CD4-positive, alpha-beta T cell (primary cell): Measurements from ENCODE around the gene DZIP1. TPM values are rescaled to one million over a fixed set of nuclear protein-coding genes. Genes with fewer than 3 reads are reported as not detected.

Experiments used
- ATAC-seq: fragments of 200-7000 bp; cut with Tn5 transposase; one replicate; pipeline ENCODE4 v1.10.0; 2022; ENCODE audit warnings: mild to moderate bottlenecking; ENCODE audit not compliant: poor library complexity
- CTCF ChIA-PET: fragments of 350-600 bp; sonication (Branson Sonifier 250); formaldehyde crosslinking; loops from one replicate; lab custom pipeline; 2021; ENCODE audit warnings: antibody characterized with exemption, inconsistent platforms; lab: Charles Lee
- POLR2A ChIA-PET: fragments of 350-600 bp; sonication (Branson Sonifier 250); formaldehyde crosslinking; loops from one replicate; lab custom pipeline; 2021; ENCODE audit warnings: antibody characterized with exemption, inconsistent platforms; lab: Charles Lee
- DNase-seq, 14 experiments: peaks; one replicate each; pipeline ENCODE4 v3.0.0-alpha.2; 2013 to 2020; ENCODE audit warnings: mixed read lengths in 2 of 14
- H3K27ac ChIP-seq, 2 donors: one replicate each; pipeline versions ENCODE4 v1.5.1 to v1.7.0; 2013; ENCODE audit warnings: low read length in 2 of 2, low read depth in 1 of 2, mild to moderate bottlenecking in 1 of 2
- H3K27me3 ChIP-seq, 2 experiments: 1 replicate in 1 of 2; 2 replicates in 1 of 2; pipeline versions ENCODE4 v1.6.1 to v1.7.0; 2013; ENCODE audit warnings: low read length in 2 of 2, control low read depth in 1 of 2, mild to moderate bottlenecking in 1 of 2, moderate library complexity in 1 of 2; ENCODE audit not compliant: insufficient read depth in 2 of 2, control insufficient read depth in 1 of 2
- H3K36me3 ChIP-seq: one replicate; pipeline ENCODE4 v1.6.1; 2013; ENCODE audit warnings: low read length, control low read depth; ENCODE audit not compliant: insufficient read depth
- H3K4me1 ChIP-seq: one replicate; pipeline ENCODE4 v1.6.1; 2013; ENCODE audit warnings: low read length, control low read depth; ENCODE audit not compliant: insufficient read depth
- H3K4me3 ChIP-seq: one replicate; pipeline ENCODE4 v1.5.1; 2013; ENCODE audit warnings: mild to moderate bottlenecking, low read length, moderate library complexity
- H3K9me3 ChIP-seq, 2 experiments: 1 replicate in 1 of 2; 2 replicates in 1 of 2; pipeline versions ENCODE4 v1.6.1 to v1.7.0; 2013; ENCODE audit warnings: low read length in 2 of 2, mild to moderate bottlenecking in 2 of 2, control low read depth in 1 of 2, moderate library complexity in 1 of 2; ENCODE audit not compliant: control insufficient read depth in 1 of 2, insufficient read depth in 1 of 2
- H3K27ac Mint-ChIP-seq: one replicate; pipeline ENCODE4 v1.8.0; 2020; ENCODE audit warnings: mixed read lengths
- H3K27me3 Mint-ChIP-seq: one replicate; pipeline ENCODE4 v1.8.0; 2021; ENCODE audit warnings: mixed read lengths
- H3K36me3 Mint-ChIP-seq: one replicate; pipeline ENCODE4 v1.8.0; 2021; ENCODE audit warnings: low read depth, mixed read lengths
- H3K4me1 Mint-ChIP-seq: one replicate; pipeline ENCODE4 v1.8.0; 2021; ENCODE audit warnings: low read depth, mixed read lengths
- H3K4me3 Mint-ChIP-seq: one replicate; pipeline ENCODE4 v1.8.0; 2020; ENCODE audit warnings: mild to moderate bottlenecking, mixed read lengths
- H3K9me3 Mint-ChIP-seq: one replicate; pipeline ENCODE4 v1.8.0; 2020; ENCODE audit warnings: mixed read lengths
- intact Hi-C, 2 experiments: fragments of 100-400 bp; cut with DNase I in 1 of 2; cut with micrococcal nuclease in 1 of 2; formaldehyde crosslinking; loops; one replicate each; pipeline versions ENCODE4 v1.15.1 to v1.9.0; 2023 to 2025; cut with DNase I, micrococcal nuclease
- total RNA-seq, 174 experiments: library from RNA in 2 of 174; stranded (reverse) in 2 of 174; gene quantifications; one replicate each; pipeline ENCODE4 v1.2.3 and lab custom pipeline; 2021 to 2026
- TF ChIP-seq, protein P1 (sequence below): fragments of 200-600 bp; IDR thresholded peaks from one replicate; pipeline ENCODE4 v1.8.0; 2022; ENCODE audit warnings: antibody characterized with exemption, mild to moderate bottlenecking

The DZIP1 gene
- total RNA-seq, 2 experiments from 2014 or later, result not detected

DNA sequence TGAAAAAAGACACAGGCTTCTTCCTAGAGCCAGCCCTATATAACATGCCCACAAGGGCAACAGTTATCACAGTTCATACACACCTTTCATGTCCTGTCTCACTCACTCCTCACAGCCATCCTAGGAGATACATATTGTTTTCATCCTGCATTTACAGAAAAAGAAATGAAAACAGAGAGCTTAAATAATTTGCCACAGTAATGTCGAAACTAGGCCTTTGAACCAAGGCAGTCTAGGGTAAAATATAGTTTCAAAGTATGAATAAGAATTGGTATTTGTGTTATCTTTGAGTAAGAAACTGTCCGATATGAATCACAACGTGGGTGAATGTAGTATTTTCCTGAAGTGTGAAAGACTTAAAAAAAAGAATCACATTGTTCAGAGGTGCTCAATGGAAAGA lies 65.2 kb downstream of the DZIP1 start:
- no peaks in the 10 kb centered on the region for H3K36me3 Mint-ChIP-seq
- no peaks in the 10 kb centered on the region for H3K4me1 Mint-ChIP-seq
- H3K9me3 Mint-ChIP-seq, result no peaks in the 10 kb centered on the region
- ChIA-PET CTCF (no interaction called here), POLR2A (no interaction called here)
- H3K4me3 Mint-ChIP-seq, result no peak overlapping the region
- Histone ChIP-seq H3K27ac (no peak overlapping the region), H3K4me1 (no peaks in the 10 kb centered on the region), H3K4me3 (no peak overlapping the region), H3K36me3 (no peaks in the 10 kb centered on the region), H3K9me3 (no peaks in the 10 kb centered on the region), H3K27me3 (no peaks in the 10 kb centered on the region)
- H3K27ac Mint-ChIP-seq, result no peak overlapping the region
- intact Hi-C loops, result no loop called here
- peaks cover 4% of the 10 kb centered on the region for H3K27me3 Mint-ChIP-seq
- DNase-seq (no peak), ATAC-seq (no peak)
- TF ChIP-seq, protein P1, sequence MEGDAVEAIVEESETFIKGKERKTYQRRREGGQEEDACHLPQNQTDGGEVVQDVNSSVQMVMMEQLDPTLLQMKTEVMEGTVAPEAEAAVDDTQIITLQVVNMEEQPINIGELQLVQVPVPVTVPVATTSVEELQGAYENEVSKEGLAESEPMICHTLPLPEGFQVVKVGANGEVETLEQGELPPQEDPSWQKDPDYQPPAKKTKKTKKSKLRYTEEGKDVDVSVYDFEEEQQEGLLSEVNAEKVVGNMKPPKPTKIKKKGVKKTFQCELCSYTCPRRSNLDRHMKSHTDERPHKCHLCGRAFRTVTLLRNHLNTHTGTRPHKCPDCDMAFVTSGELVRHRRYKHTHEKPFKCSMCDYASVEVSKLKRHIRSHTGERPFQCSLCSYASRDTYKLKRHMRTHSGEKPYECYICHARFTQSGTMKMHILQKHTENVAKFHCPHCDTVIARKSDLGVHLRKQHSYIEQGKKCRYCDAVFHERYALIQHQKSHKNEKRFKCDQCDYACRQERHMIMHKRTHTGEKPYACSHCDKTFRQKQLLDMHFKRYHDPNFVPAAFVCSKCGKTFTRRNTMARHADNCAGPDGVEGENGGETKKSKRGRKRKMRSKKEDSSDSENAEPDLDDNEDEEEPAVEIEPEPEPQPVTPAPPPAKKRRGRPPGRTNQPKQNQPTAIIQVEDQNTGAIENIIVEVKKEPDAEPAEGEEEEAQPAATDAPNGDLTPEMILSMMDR, result no peak

DNA sequence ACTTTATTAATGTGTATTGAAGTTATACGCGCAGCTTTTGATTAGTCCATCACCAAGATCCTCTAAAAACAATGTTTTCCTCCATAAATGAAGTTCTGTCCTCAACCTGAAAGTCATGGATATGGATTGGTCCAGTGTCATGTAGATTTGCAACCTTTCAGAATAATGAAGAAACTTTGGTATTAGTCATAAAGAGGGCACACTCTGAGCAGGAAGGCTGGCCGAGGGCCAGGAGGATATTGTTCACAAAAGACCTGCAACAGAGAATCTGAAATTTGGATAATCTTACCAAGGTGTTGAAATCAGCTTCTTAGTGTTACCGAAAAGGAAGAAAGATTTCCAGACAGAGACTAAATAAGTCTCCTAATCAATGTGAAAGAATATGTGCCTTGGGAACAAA lies 71.3 kb downstream of the DZIP1 start:
- Mint-ChIP-seq H3K4me3 (no peak overlapping the region), H3K4me1 (no peaks in the 10 kb centered on the region), H3K27ac (no peak overlapping the region), H3K9me3 (no peaks in the 10 kb centered on the region), H3K36me3 (no peaks in the 10 kb centered on the region), H3K27me3 (peaks cover 25% of the 10 kb centered on the region)
- H3K9me3 ChIP-seq, result no peaks in the 10 kb centered on the region
- intact Hi-C loops, result no loop called here
- no peaks in the 10 kb centered on the region for H3K36me3 ChIP-seq
- no peak for ATAC-seq
- TF ChIP-seq, protein P1, result no peak
- no peak for DNase-seq
- ChIA-PET CTCF (no interaction called here), POLR2A (no interaction called here)
- no peaks in the 10 kb centered on the region for H3K4me1 ChIP-seq
- H3K27ac ChIP-seq, result no peak overlapping the region
- no peak overlapping the region for H3K4me3 ChIP-seq
- H3K27me3 ChIP-seq, result peaks cover 2 to 4% of the 10 kb centered on the region in 2 experiments

DNA sequence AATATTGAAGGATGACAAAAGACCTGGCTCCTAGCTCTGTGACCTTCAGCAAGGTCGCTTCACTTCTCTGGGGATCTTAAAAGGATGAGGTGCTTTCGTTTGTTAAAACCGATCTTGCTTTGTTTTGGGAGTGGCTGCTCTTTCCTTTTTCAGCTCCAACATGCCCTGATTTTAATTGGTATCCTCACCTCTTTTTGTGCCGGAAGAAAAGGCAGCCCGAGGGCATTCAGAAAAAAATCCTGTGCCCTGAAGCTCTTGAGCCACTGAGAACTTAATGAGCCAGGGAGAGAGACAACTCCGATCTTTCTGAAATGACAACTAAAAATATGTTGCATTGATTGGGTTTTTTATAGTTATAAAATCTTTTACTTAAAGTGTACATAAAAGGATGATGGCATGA lies 72.6 kb downstream of the DZIP1 start:
- Histone ChIP-seq H3K4me1 (no peaks in the 10 kb centered on the region), H3K27me3 (peaks cover 2 to 4% of the 10 kb centered on the region in 2 experiments), H3K9me3 (no peaks in the 10 kb centered on the region), H3K27ac (no peak overlapping the region), H3K4me3 (no peak overlapping the region), H3K36me3 (no peaks in the 10 kb centered on the region)
- CTCF ChIA-PET, result no interaction called here
- no peak for DNase-seq
- H3K9me3 Mint-ChIP-seq, result no peaks in the 10 kb centered on the region
- TF ChIP-seq, protein P1, result no peak
- no peaks in the 10 kb centered on the region for H3K36me3 Mint-ChIP-seq
- intact Hi-C loops, result no loop called here
- POLR2A ChIA-PET, result no interaction called here
- no peak for ATAC-seq
- no peak overlapping the region for H3K4me3 Mint-ChIP-seq
- H3K4me1 Mint-ChIP-seq, result no peaks in the 10 kb centered on the region
- no peak overlapping the region for H3K27ac Mint-ChIP-seq
- peaks cover 25% of the 10 kb centered on the region for H3K27me3 Mint-ChIP-seq
